Astrocyte (in vitro differentiated cells and primary cell): ENCODE results near the gene CYP4F8. TPM values are rescaled to one million over a fixed set of nuclear protein-coding genes. Genes with fewer than 3 reads are reported as not detected.

Experiments used
- DNase-seq: peaks from one replicate; pipeline ENCODE4 v3.0.0-alpha.2; 2010; ENCODE audit warnings: low read depth
- FAIRE-seq: peaks from 2 replicates; lab custom pipeline; 2011; peaks lifted over from hg19 to GRCh38; lab: Jason Lieb, UNC
- H2AFZ ChIP-seq: 2 replicates; pipeline ENCODE4 v1.6.0; 2012; ENCODE audit warnings: low read depth, low read length, inconsistent platforms
- H3K27ac ChIP-seq: 2 replicates; pipeline ENCODE4 v1.5.1; 2011; ENCODE audit warnings: low read depth, low read length, inconsistent platforms
- H3K27me3 ChIP-seq: 2 replicates; pipeline ENCODE4 v1.6.0; 2011; ENCODE audit warnings: low read length, inconsistent platforms; ENCODE audit not compliant: insufficient read depth
- H3K36me3 ChIP-seq: 2 replicates; pipeline ENCODE4 v1.5.1; 2011; ENCODE audit warnings: low read length, inconsistent platforms; ENCODE audit not compliant: insufficient read depth
- H3K4me1 ChIP-seq: 2 replicates; pipeline ENCODE4 v1.5.1; 2011; ENCODE audit warnings: low read length, inconsistent platforms; ENCODE audit not compliant: insufficient read depth
- H3K4me2 ChIP-seq: 2 replicates; pipeline ENCODE4 v1.6.0; 2012; ENCODE audit warnings: low read length, inconsistent platforms
- H3K4me3 ChIP-seq: 2 replicates; pipeline ENCODE4 v1.5.1; 2011; ENCODE audit warnings: low read depth, mild to moderate bottlenecking, low read length, inconsistent platforms; ENCODE audit not compliant: insufficient read depth
- H3K79me2 ChIP-seq: 2 replicates; pipeline ENCODE4 v1.6.0; 2012; ENCODE audit warnings: mild to moderate bottlenecking, low read length, inconsistent platforms; ENCODE audit not compliant: insufficient read depth
- H3K9ac ChIP-seq: 2 replicates; pipeline ENCODE4 v1.6.0; 2012; ENCODE audit warnings: mild to moderate bottlenecking, low read length, inconsistent platforms
- H3K9me3 ChIP-seq: 2 replicates; pipeline ENCODE4 v1.5.1; 2012; ENCODE audit warnings: low read depth, mild to moderate bottlenecking, low read length, inconsistent platforms; ENCODE audit not compliant: insufficient read depth
- H4K20me1 ChIP-seq: 2 replicates; pipeline ENCODE4 v1.6.0; 2012; ENCODE audit warnings: low read length, inconsistent platforms; ENCODE audit not compliant: insufficient read depth
- H3K27ac Mint-ChIP-seq: one replicate; pipeline ENCODE4 v1.8.0; 2021; ENCODE audit warnings: mild to moderate bottlenecking, mixed read lengths; ENCODE audit not compliant: unreplicated experiment
- H3K27me3 Mint-ChIP-seq: one replicate; pipeline ENCODE4 v1.8.0; 2021; ENCODE audit warnings: low read depth, mixed read lengths; ENCODE audit not compliant: unreplicated experiment
- H3K36me3 Mint-ChIP-seq: one replicate; pipeline ENCODE4 v1.8.0; 2021; ENCODE audit warnings: low read depth, mixed read lengths; ENCODE audit not compliant: unreplicated experiment
- H3K4me1 Mint-ChIP-seq: one replicate; pipeline ENCODE4 v1.8.0; 2021; ENCODE audit warnings: low read depth, mixed read lengths; ENCODE audit not compliant: unreplicated experiment
- H3K4me3 Mint-ChIP-seq: one replicate; pipeline ENCODE4 v1.8.0; 2021; ENCODE audit warnings: mild to moderate bottlenecking, moderate library complexity, mixed read lengths; ENCODE audit not compliant: unreplicated experiment
- H3K9me3 Mint-ChIP-seq: one replicate; pipeline ENCODE4 v1.8.0; 2021; ENCODE audit warnings: mild to moderate bottlenecking, mixed read lengths; ENCODE audit not compliant: unreplicated experiment
- EZH2 ChIP-seq: IDR thresholded peaks from 2 replicates; pipeline ENCODE4 v1.6.1; 2012; ENCODE audit warnings: mild to moderate bottlenecking, low read length, inconsistent platforms; ENCODE audit not compliant: insufficient read depth
- total RNA-seq: library from RNA; stranded (reverse); gene quantifications from 2 replicates; pipeline ENCODE4 v1.2.1, GENCODE V29; 2021
- TF ChIP-seq, protein P1 (sequence below): IDR thresholded peaks from 2 replicates; pipeline ENCODE4 v1.5.1; 2011; ENCODE audit warnings: low read depth, mild to moderate bottlenecking, inconsistent platforms, low read length, moderate library complexity; ENCODE audit not compliant: insufficient read depth

The CYP4F8 gene
- total RNA-seq, 1 donor from 2014 or later: not detected

DNA sequence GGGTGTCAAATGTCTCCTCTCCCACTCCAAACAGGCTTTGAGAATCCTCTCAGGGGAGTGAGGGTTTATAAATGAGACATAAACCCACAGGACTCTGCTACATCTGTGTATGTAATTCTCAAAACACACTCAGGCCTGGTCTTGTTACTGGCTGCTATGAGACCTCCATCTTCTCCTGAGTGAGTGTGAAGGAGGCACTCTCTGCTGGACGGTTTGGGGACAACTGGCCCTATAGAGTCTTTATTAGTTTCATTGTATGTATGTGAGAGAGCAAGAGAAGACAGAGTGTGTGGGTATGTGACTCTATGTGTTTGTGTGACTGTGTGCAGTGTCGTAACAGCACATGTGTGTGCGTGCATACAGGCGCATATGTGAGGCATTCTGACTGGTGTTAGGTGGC lies 48.2 kb downstream of the CYP4F8 start:
- DNase-seq: no peak
- FAIRE-seq: no peak
- H3K9me3 ChIP-seq: peaks cover 4% of the 10 kb centered on the region

DNA sequence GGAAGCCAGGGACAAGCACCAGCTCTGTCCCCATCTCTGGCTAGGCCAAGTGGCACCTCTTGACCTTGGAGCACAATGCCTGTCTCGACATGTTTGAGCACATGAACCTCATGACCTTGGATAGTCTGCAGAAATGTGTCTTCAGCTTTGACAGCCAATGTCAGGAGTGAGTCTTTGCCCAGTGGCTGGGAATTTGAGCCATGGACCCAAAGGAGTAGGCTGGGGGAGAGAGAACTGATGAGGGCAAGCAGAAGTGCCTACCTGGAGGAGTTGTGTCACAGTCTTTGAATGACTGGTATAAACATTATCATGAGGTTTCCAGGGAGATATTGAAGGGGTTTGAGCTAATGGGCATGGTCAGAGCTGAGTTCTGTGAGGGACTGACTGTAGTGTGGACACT lies 51.2 kb downstream of the CYP4F8 start:
- no peak overlapping the region for H3K9ac ChIP-seq
- no peaks in the 10 kb centered on the region for H3K4me1 Mint-ChIP-seq
- H2AFZ ChIP-seq: no peak overlapping the region
- no peak overlapping the region for H3K4me3 Mint-ChIP-seq
- TF ChIP-seq, protein P1, sequence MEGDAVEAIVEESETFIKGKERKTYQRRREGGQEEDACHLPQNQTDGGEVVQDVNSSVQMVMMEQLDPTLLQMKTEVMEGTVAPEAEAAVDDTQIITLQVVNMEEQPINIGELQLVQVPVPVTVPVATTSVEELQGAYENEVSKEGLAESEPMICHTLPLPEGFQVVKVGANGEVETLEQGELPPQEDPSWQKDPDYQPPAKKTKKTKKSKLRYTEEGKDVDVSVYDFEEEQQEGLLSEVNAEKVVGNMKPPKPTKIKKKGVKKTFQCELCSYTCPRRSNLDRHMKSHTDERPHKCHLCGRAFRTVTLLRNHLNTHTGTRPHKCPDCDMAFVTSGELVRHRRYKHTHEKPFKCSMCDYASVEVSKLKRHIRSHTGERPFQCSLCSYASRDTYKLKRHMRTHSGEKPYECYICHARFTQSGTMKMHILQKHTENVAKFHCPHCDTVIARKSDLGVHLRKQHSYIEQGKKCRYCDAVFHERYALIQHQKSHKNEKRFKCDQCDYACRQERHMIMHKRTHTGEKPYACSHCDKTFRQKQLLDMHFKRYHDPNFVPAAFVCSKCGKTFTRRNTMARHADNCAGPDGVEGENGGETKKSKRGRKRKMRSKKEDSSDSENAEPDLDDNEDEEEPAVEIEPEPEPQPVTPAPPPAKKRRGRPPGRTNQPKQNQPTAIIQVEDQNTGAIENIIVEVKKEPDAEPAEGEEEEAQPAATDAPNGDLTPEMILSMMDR: no peak
- no peak for TF ChIP-seq EZH2
- H3K79me2 ChIP-seq: no peaks in the 10 kb centered on the region
- H3K36me3 Mint-ChIP-seq: no peaks in the 10 kb centered on the region
- no peaks in the 10 kb centered on the region for H3K4me1 ChIP-seq
- no peak overlapping the region for H3K4me2 ChIP-seq
- no peaks in the 10 kb centered on the region for H3K27me3 Mint-ChIP-seq
- H3K27ac Mint-ChIP-seq: no peak overlapping the region
- H3K36me3 ChIP-seq: no peaks in the 10 kb centered on the region
- no peak for FAIRE-seq
- DNase-seq: no peak
- no peak overlapping the region for H3K4me3 ChIP-seq
- peaks cover 7% of the 10 kb centered on the region for H3K9me3 ChIP-seq
- H3K27ac ChIP-seq: no peak overlapping the region
- H4K20me1 ChIP-seq: no peaks in the 10 kb centered on the region
- no peaks in the 10 kb centered on the region for H3K27me3 ChIP-seq
- peaks cover 9% of the 10 kb centered on the region for H3K9me3 Mint-ChIP-seq

More for the DNA sequence above, 48.2 kb downstream of the CYP4F8 start:
- Histone ChIP-seq H2AFZ (no peak overlapping the region), H3K27me3 (no peaks in the 10 kb centered on the region), H3K79me2 (no peaks in the 10 kb centered on the region), H3K27ac (no peak overlapping the region), H3K36me3 (no peaks in the 10 kb centered on the region), H3K4me2 (no peak overlapping the region), H3K9ac (no peak overlapping the region), H3K4me3 (no peak overlapping the region), H4K20me1 (no peaks in the 10 kb centered on the region), H3K4me1 (no peaks in the 10 kb centered on the region)
- no peaks in the 10 kb centered on the region for H3K27me3 Mint-ChIP-seq
- no peaks in the 10 kb centered on the region for H3K4me1 Mint-ChIP-seq
- no peak overlapping the region for H3K4me3 Mint-ChIP-seq
- TF ChIP-seq EZH2: no peak
- TF ChIP-seq, protein P1: no peak
- no peak overlapping the region for H3K27ac Mint-ChIP-seq
- H3K9me3 Mint-ChIP-seq: peaks cover 9% of the 10 kb centered on the region
- H3K36me3 Mint-ChIP-seq: no peaks in the 10 kb centered on the region

DNA sequence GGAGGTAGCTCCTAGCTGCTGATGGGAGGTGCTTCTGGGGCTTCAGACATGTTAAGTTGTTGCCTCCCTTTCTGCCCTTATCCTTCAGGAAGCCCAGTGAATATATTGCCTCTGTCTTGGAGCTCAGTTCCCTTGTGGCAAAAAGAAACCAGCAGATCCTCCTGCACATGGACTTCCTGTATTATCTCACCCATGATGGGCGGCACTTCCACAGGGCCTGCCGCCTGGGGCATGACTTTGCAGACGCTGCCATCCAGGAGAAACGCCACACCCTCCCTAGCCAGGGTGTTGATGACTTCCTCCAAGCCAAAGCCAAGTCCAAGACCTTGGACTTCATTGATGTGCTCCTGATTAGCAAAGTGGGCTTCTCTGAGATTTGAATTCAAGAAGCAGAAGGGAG lies 51.9 kb downstream of the CYP4F8 start:
- no peaks in the 10 kb centered on the region for H3K36me3 Mint-ChIP-seq
- H3K4me2 ChIP-seq: no peak overlapping the region
- no peaks in the 10 kb centered on the region for H3K36me3 ChIP-seq
- H4K20me1 ChIP-seq: no peaks in the 10 kb centered on the region
- no peak for DNase-seq
- H3K4me3 ChIP-seq: no peak overlapping the region
- no peaks in the 10 kb centered on the region for H3K27me3 ChIP-seq
- no peak overlapping the region for H3K27ac ChIP-seq
- no peak overlapping the region for H3K9ac ChIP-seq
- no peaks in the 10 kb centered on the region for H3K4me1 Mint-ChIP-seq
- H3K4me3 Mint-ChIP-seq: no peak overlapping the region
- H3K9me3 ChIP-seq: peaks cover 10% of the 10 kb centered on the region
- no peak overlapping the region for H3K27ac Mint-ChIP-seq
- no peaks in the 10 kb centered on the region for H3K79me2 ChIP-seq
- TF ChIP-seq, protein P1: no peak
- no peak for TF ChIP-seq EZH2
- no peak overlapping the region for H2AFZ ChIP-seq
- no peaks in the 10 kb centered on the region for H3K4me1 ChIP-seq
- no peak for FAIRE-seq
- peaks cover 12% of the 10 kb centered on the region for H3K9me3 Mint-ChIP-seq
- no peaks in the 10 kb centered on the region for H3K27me3 Mint-ChIP-seq
